WTC11 (cell line): ENCODE measurements around the gene ERGIC3.

Experiments
- CREM ChIP-seq: sonication (generic); formaldehyde crosslinking; IDR thresholded peaks from 2 replicates; pipeline ENCODE4 v1.8.1; 2022; ENCODE audit warnings: mild to moderate bottlenecking, missing genetic modification reagents, moderate library complexity
- ELF4 ChIP-seq: sonication (generic); formaldehyde crosslinking; IDR thresholded peaks from 2 replicates; pipeline ENCODE4 v1.8.1; 2022; ENCODE audit warnings: low read depth, mild to moderate bottlenecking, moderate library complexity, missing genetic modification reagents
- JUN ChIP-seq: sonication (generic); formaldehyde crosslinking; IDR thresholded peaks from 2 replicates; pipeline ENCODE4 v1.8.0; 2023; ENCODE audit warnings: mild to moderate bottlenecking, missing genetic modification reagents
- USF1 ChIP-seq: sonication (generic); formaldehyde crosslinking; IDR thresholded peaks from 2 replicates; pipeline ENCODE4 v1.8.0; 2022; ENCODE audit warnings: mild to moderate bottlenecking, missing genetic modification reagents
- USF2 ChIP-seq: sonication (generic); formaldehyde crosslinking; IDR thresholded peaks from 2 replicates; pipeline ENCODE4 v1.8.1; 2023; ENCODE audit warnings: mild to moderate bottlenecking, missing genetic modification reagents, moderate library complexity
- TF ChIP-seq, protein P1 (sequence below): fragments of 200-600 bp; IDR thresholded peaks from 2 replicates; pipeline ENCODE4 v1.8.0; 2022; ENCODE audit warnings: antibody characterized with exemption

DNA sequence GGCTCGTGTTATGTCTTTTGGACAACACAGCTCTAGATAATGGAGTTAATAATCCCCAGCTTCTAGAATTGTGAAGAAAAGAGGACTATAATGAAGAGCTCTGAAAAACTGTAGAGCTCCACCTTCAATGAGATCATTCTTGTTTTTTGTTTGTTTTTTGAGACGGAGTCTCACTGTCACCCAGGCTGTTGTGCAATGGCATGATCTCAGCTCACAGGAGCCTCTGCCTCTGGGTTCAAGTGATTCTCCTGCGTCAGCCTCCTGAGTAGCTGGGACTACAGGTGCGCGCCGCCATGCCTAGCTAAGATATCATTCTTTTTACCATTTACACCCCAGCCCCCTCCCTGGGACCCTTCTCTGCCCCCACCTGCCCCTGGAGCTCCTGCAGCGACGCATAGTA is 36.6 kb downstream of the ERGIC3 start:
- no peak for TF ChIP-seq USF2 (CRISPR knock-in tag)
- TF ChIP-seq, protein P1, sequence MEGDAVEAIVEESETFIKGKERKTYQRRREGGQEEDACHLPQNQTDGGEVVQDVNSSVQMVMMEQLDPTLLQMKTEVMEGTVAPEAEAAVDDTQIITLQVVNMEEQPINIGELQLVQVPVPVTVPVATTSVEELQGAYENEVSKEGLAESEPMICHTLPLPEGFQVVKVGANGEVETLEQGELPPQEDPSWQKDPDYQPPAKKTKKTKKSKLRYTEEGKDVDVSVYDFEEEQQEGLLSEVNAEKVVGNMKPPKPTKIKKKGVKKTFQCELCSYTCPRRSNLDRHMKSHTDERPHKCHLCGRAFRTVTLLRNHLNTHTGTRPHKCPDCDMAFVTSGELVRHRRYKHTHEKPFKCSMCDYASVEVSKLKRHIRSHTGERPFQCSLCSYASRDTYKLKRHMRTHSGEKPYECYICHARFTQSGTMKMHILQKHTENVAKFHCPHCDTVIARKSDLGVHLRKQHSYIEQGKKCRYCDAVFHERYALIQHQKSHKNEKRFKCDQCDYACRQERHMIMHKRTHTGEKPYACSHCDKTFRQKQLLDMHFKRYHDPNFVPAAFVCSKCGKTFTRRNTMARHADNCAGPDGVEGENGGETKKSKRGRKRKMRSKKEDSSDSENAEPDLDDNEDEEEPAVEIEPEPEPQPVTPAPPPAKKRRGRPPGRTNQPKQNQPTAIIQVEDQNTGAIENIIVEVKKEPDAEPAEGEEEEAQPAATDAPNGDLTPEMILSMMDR = no peak
- TF ChIP-seq CREM (CRISPR knock-in tag) = no peak
- TF ChIP-seq ELF4 (CRISPR knock-in tag) = no peak
- TF ChIP-seq USF1 = no peak
- TF ChIP-seq JUN = no peak
